GM12878 (cell line): ENCODE measurements around the gene SORBS1. TPM values are rescaled to one million over a fixed set of nuclear protein-coding genes. Genes with fewer than 3 reads are reported as not detected.

Experiments used
- BHLHE40 ChIP-seq, 2 experiments: fragments of 450-650 bp in 1 of 2; IDR thresholded peaks; 2 replicates each; pipeline ENCODE4 v1.6.1; 2011 to 2017; ENCODE audit warnings: low read depth in 2 of 2, borderline replicate concordance in 1 of 2, improper control_type of control experiment in 1 of 2, low read length in 1 of 2, mild to moderate bottlenecking in 1 of 2
- CBX3 ChIP-seq: fragments of 200-600 bp; sonication (generic); IDR thresholded peaks from 2 replicates; pipeline ENCODE4 v1.6.1; 2016; ENCODE audit warnings: low read depth, borderline replicate concordance
- EGR1 ChIP-seq, 2 experiments: IDR thresholded peaks; 1 replicate in 1 of 2; 2 replicates in 1 of 2; pipeline ENCODE4 v1.6.1; 2011 to 2012; ENCODE audit warnings: low read depth in 2 of 2, low read length in 2 of 2, borderline replicate concordance in 1 of 2, mild to moderate bottlenecking in 1 of 2, moderate library complexity in 1 of 2
- FOXK2 ChIP-seq: fragments of 450-650 bp; IDR thresholded peaks from 2 replicates; pipeline ENCODE4 v1.6.1; 2017; ENCODE audit warnings: mild to moderate bottlenecking, moderate library complexity
- HDAC2 ChIP-seq: fragments of 200-600 bp; sonication (generic); IDR thresholded peaks from 2 replicates; pipeline ENCODE4 v1.6.1; 2017
- IKZF1 ChIP-seq: fragments of 450-650 bp; conservative IDR thresholded peaks from 2 replicates; pipeline ENCODE4 v1.6.1; 2017; ENCODE audit warnings: antibody characterized with exemption, mild to moderate bottlenecking
- IKZF2 ChIP-seq, 2 experiments: fragments of 450-650 bp; IDR thresholded peaks; 2 replicates each; pipeline ENCODE4 v1.6.1; 2017; ENCODE audit warnings: mild to moderate bottlenecking in 2 of 2, moderate library complexity in 2 of 2
- JUNB ChIP-seq: IDR thresholded peaks from 2 replicates; pipeline ENCODE4 v1.6.1; 2016; ENCODE audit warnings: antibody characterized with exemption, mild to moderate bottlenecking
- KDM1A ChIP-seq: fragments of 200-600 bp; sonication (generic); IDR thresholded peaks from 2 replicates; pipeline ENCODE4 v1.6.1; 2016; ENCODE audit warnings: borderline replicate concordance
- MEF2A ChIP-seq: IDR thresholded peaks from 2 replicates; pipeline ENCODE4 v1.6.1; 2011; ENCODE audit warnings: low read depth, mild to moderate bottlenecking, low read length, moderate library complexity; ENCODE audit not compliant: insufficient read depth
- MTA2 ChIP-seq: fragments of 450-650 bp; IDR thresholded peaks from 2 replicates; pipeline ENCODE4 v1.6.1; 2016; ENCODE audit warnings: low read depth, mild to moderate bottlenecking, moderate library complexity
- NR2C1 ChIP-seq: fragments of 450-650 bp; IDR thresholded peaks from 2 replicates; pipeline ENCODE4 v1.6.1; 2017; ENCODE audit warnings: antibody characterized with exemption, mild to moderate bottlenecking, moderate library complexity
- NRF1 ChIP-seq: conservative IDR thresholded peaks from 2 replicates; pipeline ENCODE4 v1.6.1; 2011; ENCODE audit warnings: mild to moderate bottlenecking, low read depth, low read length, improper control_type of control experiment
- RBBP5 ChIP-seq: fragments of 200-600 bp; sonication (generic); conservative IDR thresholded peaks from 2 replicates; pipeline ENCODE4 v1.6.1; 2016
- RUNX3 ChIP-seq: IDR thresholded peaks from 2 replicates; pipeline ENCODE4 v1.6.1; 2012; ENCODE audit warnings: low read length, inconsistent platforms
- SMAD5 ChIP-seq: IDR thresholded peaks from 2 replicates; pipeline ENCODE4 v1.6.1; 2016; ENCODE audit warnings: antibody characterized with exemption, low read depth
- SMC3 ChIP-seq: IDR thresholded peaks from 2 replicates; pipeline ENCODE4 v1.6.1; 2011; ENCODE audit warnings: low read length, improper control_type of control experiment, borderline replicate concordance
- SREBF2 ChIP-seq: IDR thresholded peaks from 2 replicates; pipeline ENCODE4 v1.6.1; 2012; ENCODE audit warnings: mild to moderate bottlenecking, low read length
- STAT1 ChIP-seq: fragments of 450-650 bp; conservative IDR thresholded peaks from 2 replicates; pipeline ENCODE4 v1.6.1; 2014; ENCODE audit warnings: antibody characterized with exemption, mild to moderate bottlenecking
- SUPT20H ChIP-seq: IDR thresholded peaks from 2 replicates; pipeline ENCODE4 v1.6.1; 2011; ENCODE audit warnings: low read depth, mild to moderate bottlenecking, low read length, moderate library complexity, borderline replicate concordance; ENCODE audit not compliant: control insufficient read depth
- ZBTB40 ChIP-seq: fragments of 450-650 bp; IDR thresholded peaks from 2 replicates; pipeline ENCODE4 v1.6.1; 2016; ENCODE audit warnings: mild to moderate bottlenecking, moderate library complexity, borderline replicate concordance
- ZNF207 ChIP-seq: fragments of 450-650 bp; IDR thresholded peaks from 2 replicates; pipeline ENCODE4 v1.6.1; 2014; ENCODE audit warnings: antibody characterized with exemption, mild to moderate bottlenecking, borderline replicate concordance
- ZNF622 ChIP-seq: fragments of 450-650 bp; IDR thresholded peaks from 2 replicates; pipeline ENCODE4 v1.6.1; 2017; ENCODE audit warnings: mild to moderate bottlenecking, inconsistent platforms
- polyA plus RNA-seq, 11 experiments: library from polyadenylated mRNA; depleted of rRNA in 4 of 11; unstranded in 6 of 11; stranded (reverse) in 5 of 11; fragments of >200 nt; fragmentation: Nextera tagmentation in 4 of 11; fragmentation: Illumina TruSeq in 1 of 11; extraction: Ambion mirVana in 4 of 11; extraction: Trizol in 1 of 11; gene quantifications; 1 replicate in 1 of 11; 2 replicates in 10 of 11; pipeline versions ENCODE4 v1.2.1 to v1.2.3, GENCODE V29; 2011 to 2016; ENCODE audit warnings: inconsistent platforms in 2 of 11, missing spikeins in 2 of 11, low read depth in 1 of 11
- total RNA-seq, 4 experiments: library from RNA; depleted of rRNA in 3 of 4; stranded (reverse); fragments of >200 nt in 3 of 4; fragmentation: Illumina TruSeq in 1 of 4; extraction: Trizol in 1 of 4; gene quantifications; 2 replicates each; pipeline versions ENCODE4 v1.2.1 to v1.2.3, GENCODE V29; 2013 to 2021
- TF ChIP-seq, protein P1 (sequence below): IDR thresholded peaks from 2 replicates; pipeline ENCODE4 v1.6.1; 2012; ENCODE audit warnings: low read depth, low read length, improper control_type of control experiment
- TF ChIP-seq, protein P2 (sequence below): fragments of 450-650 bp; IDR thresholded peaks from 2 replicates; pipeline ENCODE4 v1.6.1; 2017; ENCODE audit warnings: low read depth, mild to moderate bottlenecking, moderate library complexity
- TF ChIP-seq, protein P3 (sequence below): IDR thresholded peaks from 2 replicates; pipeline ENCODE4 v1.6.1; 2012; ENCODE audit warnings: low read depth, low read length, improper control_type of control experiment

SORBS1 gene
- total and polyA plus RNA-seq, 10 of the 15 experiments (the other 5 are each of a cell fraction or from before 2014, with no cell fraction given): 0.13 to 0.75 (median 0.39) TPM

DNA sequence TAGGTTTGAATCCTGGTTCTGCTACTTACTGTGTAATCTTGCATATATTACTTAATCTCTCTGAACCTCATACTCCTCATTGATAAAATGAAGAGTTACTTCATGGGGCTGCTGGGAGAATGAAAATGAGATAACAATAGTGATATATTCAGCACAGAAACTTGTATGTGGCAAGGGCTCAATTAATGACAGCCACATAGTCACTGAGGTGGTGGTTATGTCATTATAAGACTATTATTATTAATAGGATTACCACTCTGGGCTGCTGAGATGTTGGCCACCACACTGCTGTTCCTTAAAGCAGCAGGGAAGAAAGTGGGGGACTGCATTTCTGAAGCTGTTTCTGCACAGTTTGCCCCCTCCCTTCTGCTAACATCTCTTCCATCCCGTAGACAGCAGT is 170.0 kb downstream of the SORBS1 start (continued):
- TF ChIP-seq FOXK2 (no peak), MEF2A (no peak), IKZF2 (IDR thresholded peaks at IDR 0.05) (0 out of 4 replicates have a peak, but pooled peaks of 1 of the 2 experiments have one; percentile 10), STAT1 (no peak), SUPT20H (no peak), HDAC2 (no peak), IKZF1 (no peak), NRF1 (no peak), ZNF207 (no peak), EGR1 (IDR thresholded peaks at IDR 0.05; ENCODE audit: borderline replicate concordance in 1 of 2, low read depth in 2 of 2, low read length in 2 of 2) (no peak), RBBP5 (no peak), BHLHE40 (IDR thresholded peaks at IDR 0.05; ENCODE audit: borderline replicate concordance in 1 of 2, low read depth in 2 of 2, low read length in 1 of 2) (no peak), SMC3 (no peak), RUNX3 (peak; percentile 67), JUNB (peak; percentile 45), KDM1A (no peak), NR2C1 (no peak), SREBF2 (no peak), SMAD5 (no peak), ZNF622 (no peak), MTA2 (peak; percentile 65), ZBTB40 (no peak), CBX3 (no peak)
- TF ChIP-seq, protein P1, sequence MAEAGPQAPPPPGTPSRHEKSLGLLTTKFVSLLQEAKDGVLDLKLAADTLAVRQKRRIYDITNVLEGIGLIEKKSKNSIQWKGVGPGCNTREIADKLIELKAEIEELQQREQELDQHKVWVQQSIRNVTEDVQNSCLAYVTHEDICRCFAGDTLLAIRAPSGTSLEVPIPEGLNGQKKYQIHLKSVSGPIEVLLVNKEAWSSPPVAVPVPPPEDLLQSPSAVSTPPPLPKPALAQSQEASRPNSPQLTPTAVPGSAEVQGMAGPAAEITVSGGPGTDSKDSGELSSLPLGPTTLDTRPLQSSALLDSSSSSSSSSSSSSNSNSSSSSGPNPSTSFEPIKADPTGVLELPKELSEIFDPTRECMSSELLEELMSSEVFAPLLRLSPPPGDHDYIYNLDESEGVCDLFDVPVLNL: no peak
- TF ChIP-seq, protein P2, sequence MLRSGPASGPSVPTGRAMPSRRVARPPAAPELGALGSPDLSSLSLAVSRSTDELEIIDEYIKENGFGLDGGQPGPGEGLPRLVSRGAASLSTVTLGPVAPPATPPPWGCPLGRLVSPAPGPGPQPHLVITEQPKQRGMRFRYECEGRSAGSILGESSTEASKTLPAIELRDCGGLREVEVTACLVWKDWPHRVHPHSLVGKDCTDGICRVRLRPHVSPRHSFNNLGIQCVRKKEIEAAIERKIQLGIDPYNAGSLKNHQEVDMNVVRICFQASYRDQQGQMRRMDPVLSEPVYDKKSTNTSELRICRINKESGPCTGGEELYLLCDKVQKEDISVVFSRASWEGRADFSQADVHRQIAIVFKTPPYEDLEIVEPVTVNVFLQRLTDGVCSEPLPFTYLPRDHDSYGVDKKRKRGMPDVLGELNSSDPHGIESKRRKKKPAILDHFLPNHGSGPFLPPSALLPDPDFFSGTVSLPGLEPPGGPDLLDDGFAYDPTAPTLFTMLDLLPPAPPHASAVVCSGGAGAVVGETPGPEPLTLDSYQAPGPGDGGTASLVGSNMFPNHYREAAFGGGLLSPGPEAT: no peak
- TF ChIP-seq, protein P3, sequence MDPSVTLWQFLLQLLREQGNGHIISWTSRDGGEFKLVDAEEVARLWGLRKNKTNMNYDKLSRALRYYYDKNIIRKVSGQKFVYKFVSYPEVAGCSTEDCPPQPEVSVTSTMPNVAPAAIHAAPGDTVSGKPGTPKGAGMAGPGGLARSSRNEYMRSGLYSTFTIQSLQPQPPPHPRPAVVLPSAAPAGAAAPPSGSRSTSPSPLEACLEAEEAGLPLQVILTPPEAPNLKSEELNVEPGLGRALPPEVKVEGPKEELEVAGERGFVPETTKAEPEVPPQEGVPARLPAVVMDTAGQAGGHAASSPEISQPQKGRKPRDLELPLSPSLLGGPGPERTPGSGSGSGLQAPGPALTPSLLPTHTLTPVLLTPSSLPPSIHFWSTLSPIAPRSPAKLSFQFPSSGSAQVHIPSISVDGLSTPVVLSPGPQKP: no peak
